Mesenchymal stem cell (in vitro differentiated cells and primary cell): ENCODE measurements around the gene MGLL.

ENCODE experiments used
- DNase-seq: peaks from one replicate; pipeline ENCODE4 v3.0.0-alpha.2; 2013
- H2AFZ ChIP-seq: one replicate; pipeline ENCODE4 v1.6.1; 2013; ENCODE audit warnings: low read depth, mild to moderate bottlenecking, control low read depth, inconsistent platforms, low read length, moderate library complexity
- H2AK5ac ChIP-seq: 2 replicates; pipeline ENCODE4 v1.6.1; 2013; ENCODE audit warnings: low read length, moderate library complexity, mild to moderate bottlenecking, inconsistent platforms; ENCODE audit not compliant: severe bottlenecking
- H2BK120ac ChIP-seq: one replicate; pipeline ENCODE4 v1.6.1; 2013; ENCODE audit warnings: low read depth, mild to moderate bottlenecking, inconsistent platforms, low read length, moderate library complexity
- H2BK12ac ChIP-seq, 2 experiments: one replicate each; pipeline ENCODE4 v1.6.1; 2013; ENCODE audit warnings: inconsistent platforms in 2 of 2, low read length in 2 of 2, mild to moderate bottlenecking in 2 of 2, moderate library complexity in 2 of 2, control low read depth in 1 of 2
- H2BK15ac ChIP-seq: one replicate; pipeline ENCODE4 v1.6.1; 2013; ENCODE audit warnings: mild to moderate bottlenecking, low read depth, inconsistent platforms; ENCODE audit not compliant: poor library complexity, severe bottlenecking
- H2BK5ac ChIP-seq: 2 replicates; pipeline ENCODE4 v1.6.1; 2013; ENCODE audit warnings: low read depth, mild to moderate bottlenecking, low read length, control low read depth, inconsistent platforms; ENCODE audit not compliant: poor library complexity, severe bottlenecking
- H3K14ac ChIP-seq, 2 experiments: one replicate each; pipeline ENCODE4 v1.6.1; 2013; ENCODE audit warnings: inconsistent platforms in 2 of 2, low read length in 2 of 2, control low read depth in 1 of 2, mild to moderate bottlenecking in 1 of 2, moderate library complexity in 1 of 2
- H3K18ac ChIP-seq, 2 experiments: one replicate each; pipeline ENCODE4 v1.6.1; 2013; ENCODE audit warnings: inconsistent platforms in 2 of 2, low read length in 2 of 2, control low read depth in 1 of 2, low read depth in 1 of 2, mild to moderate bottlenecking in 1 of 2
- H3K23ac ChIP-seq, 2 experiments: one replicate each; pipeline ENCODE4 v1.6.1; 2013; ENCODE audit warnings: inconsistent platforms in 2 of 2, low read length in 2 of 2, mild to moderate bottlenecking in 2 of 2, moderate library complexity in 2 of 2, control low read depth in 1 of 2
- H3K27ac ChIP-seq: 2 replicates; pipeline ENCODE4 v1.5.1; 2013; ENCODE audit warnings: mild to moderate bottlenecking, moderate library complexity, low read length, control low read depth, inconsistent platforms; ENCODE audit not compliant: poor library complexity, severe bottlenecking
- H3K27me3 ChIP-seq, 2 experiments: 2 replicates each; pipeline versions ENCODE4 v1.6.1 to v1.7.0; 2013; ENCODE audit warnings: low read length in 2 of 2, mild to moderate bottlenecking in 2 of 2, moderate library complexity in 2 of 2, control low read depth in 1 of 2, inconsistent platforms in 1 of 2; ENCODE audit not compliant: control insufficient read depth in 1 of 2, insufficient read depth in 1 of 2
- H3K36me3 ChIP-seq, 2 experiments: 2 replicates each; pipeline versions ENCODE4 v1.6.1 to v1.7.0; 2013; ENCODE audit warnings: low read length in 2 of 2, control low read depth in 1 of 2, inconsistent platforms in 1 of 2, low read depth in 1 of 2, mild to moderate bottlenecking in 1 of 2; ENCODE audit not compliant: insufficient read depth in 2 of 2, control insufficient read depth in 1 of 2
- H3K4ac ChIP-seq, 2 experiments: one replicate each; pipeline ENCODE4 v1.6.1; 2013; ENCODE audit warnings: inconsistent platforms in 2 of 2, low read length in 2 of 2, mild to moderate bottlenecking in 2 of 2, moderate library complexity in 2 of 2, control low read depth in 1 of 2, low read depth in 1 of 2
- H3K4me1 ChIP-seq: 2 replicates; pipeline ENCODE4 v1.6.1; 2013; ENCODE audit warnings: low read depth, low read length, control low read depth; ENCODE audit not compliant: control insufficient read depth, insufficient read depth
- H3K4me2 ChIP-seq: 2 replicates; pipeline ENCODE4 v1.6.1; 2013; ENCODE audit warnings: low read length, mild to moderate bottlenecking, inconsistent platforms; ENCODE audit not compliant: poor library complexity, severe bottlenecking
- H3K4me3 ChIP-seq, 2 experiments: 2 replicates each; pipeline versions ENCODE4 v1.5.1 to v1.7.0; 2013; ENCODE audit warnings: low read length in 2 of 2, mild to moderate bottlenecking in 2 of 2, control low read depth in 1 of 2, low read depth in 1 of 2; ENCODE audit not compliant: insufficient read depth in 1 of 2
- H3K79me1 ChIP-seq: replicated peaks from 2 replicates; pipeline ENCODE4 v1.6.1; 2013; ENCODE audit warnings: mild to moderate bottlenecking, control low read depth, low read length, inconsistent platforms; ENCODE audit not compliant: poor library complexity, severe bottlenecking
- H3K9ac ChIP-seq: 2 replicates; pipeline ENCODE4 v1.7.0; 2013; ENCODE audit warnings: mild to moderate bottlenecking, low read length, moderate library complexity
- H3K9me3 ChIP-seq: 2 replicates; pipeline ENCODE4 v1.7.0; 2013; ENCODE audit warnings: mild to moderate bottlenecking, low read length; ENCODE audit not compliant: control insufficient read depth
- H4K8ac ChIP-seq: one replicate; pipeline ENCODE4 v1.6.1; 2013; ENCODE audit warnings: inconsistent platforms, mild to moderate bottlenecking, low read length, moderate library complexity
- H4K91ac ChIP-seq: one replicate; pipeline ENCODE4 v1.6.1; 2013; ENCODE audit warnings: mild to moderate bottlenecking, low read length, inconsistent platforms
- WGBS: methylation state at CpG from one replicate; pipeline ENCODE4 v1.1.7; 2013; ENCODE audit warnings: mixed read lengths; 5-methylcytosine and 5-hydroxymethylcytosine counted together

The MGLL gene

GRCh38 chr3:127820826-127821313, 1.4 kb downstream of the MGLL start:
- Histone ChIP-seq H3K23ac (no peak overlapping the region), H3K4me3 (peak overlapping the region in 1 of 2 experiments; percentile 95), H3K9me3 (no peaks in the 10 kb centered on the region), H3K18ac (no peak overlapping the region), H4K91ac (no peak overlapping the region), H3K9ac (peak overlapping the region; percentile 92), H2BK15ac (no peak overlapping the region), H3K27ac (peak overlapping the region; percentile 98), H2BK12ac (no peak overlapping the region), H3K36me3 (peaks cover 19 to 20% of the 10 kb centered on the region in 2 experiments), H3K79me1 (peaks cover 15% of the 10 kb centered on the region), H3K4me1 (peaks cover 29% of the 10 kb centered on the region), H3K14ac (no peak overlapping the region), H3K27me3 (no peaks in the 10 kb centered on the region), H3K4me2 (peak overlapping the region; percentile 63), H2BK5ac (peak overlapping the region; percentile 81), H3K4ac (no peak overlapping the region), H2AFZ (no peak overlapping the region), H4K8ac (no peak overlapping the region), H2AK5ac (peak overlapping the region; percentile 67), H2BK120ac (no peak overlapping the region)
- DNase-seq: peak; percentile 64
- 40% methylated on average over 1 of the region's 1 CpG for WGBS

- Histone ChIP-seq H2BK120ac (no peak overlapping the region), H4K8ac (no peak overlapping the region), H3K79me1 (peaks cover 17% of the 10 kb centered on the region), H3K36me3 (peaks cover 25 to 26% of the 10 kb centered on the region in 2 experiments), H2AK5ac (no peak overlapping the region), H2BK5ac (peak overlapping the region; percentile 81), H3K27me3 (no peaks in the 10 kb centered on the region), H2BK12ac (peak overlapping the region in 1 of 2 experiments; percentile 55), H3K4ac (no peak overlapping the region), H3K4me2 (peak overlapping the region; percentile 63), H3K14ac (no peak overlapping the region), H2AFZ (no peak overlapping the region), H3K9ac (peak overlapping the region; percentile 92), H3K4me1 (peaks cover 29% of the 10 kb centered on the region), H4K91ac (no peak overlapping the region), H3K18ac (no peak overlapping the region), H3K9me3 (no peaks in the 10 kb centered on the region), H3K23ac (no peak overlapping the region), H2BK15ac (no peak overlapping the region), H3K27ac (peak overlapping the region; percentile 98), H3K4me3 (peak overlapping the region in 1 of 2 experiments; percentile 95)
- DNase-seq: peak; percentile 63
- WGBS: 45% methylated on average over 9 of the region's 9 CpGs
These were observed 2.0 kb downstream of the MGLL start for GRCh38 chr3:127820221-127820825.

- Histone ChIP-seq H3K18ac (no peak overlapping the region), H3K14ac (no peak overlapping the region), H3K23ac (peak overlapping the region in 1 of 2 experiments; percentile 76), H3K27me3 (no peaks in the 10 kb centered on the region), H4K8ac (no peak overlapping the region), H2BK12ac (no peak overlapping the region), H3K27ac (peak overlapping the region; percentile 98), H3K79me1 (peaks cover 19% of the 10 kb centered on the region), H3K9ac (peak overlapping the region; percentile 92), H2AK5ac (peak overlapping the region; percentile 75), H2BK5ac (peak overlapping the region; percentile 48), H2AFZ (no peak overlapping the region), H2BK120ac (no peak overlapping the region), H3K9me3 (no peaks in the 10 kb centered on the region), H3K36me3 (peaks cover 30 to 31% of the 10 kb centered on the region in 2 experiments), H3K4me1 (peaks cover 29% of the 10 kb centered on the region), H3K4me3 (peak overlapping the region in 1 of 2 experiments; percentile 95), H2BK15ac (no peak overlapping the region), H4K91ac (no peak overlapping the region), H3K4me2 (peak overlapping the region; percentile 62), H3K4ac (no peak overlapping the region)
- no peak for DNase-seq
- 100% methylated on average over 2 of the region's 2 CpGs for WGBS
These were observed 2.7 kb downstream of the MGLL start for GRCh38 chr3:127819656-127820055.

GRCh38 chr3:127819086-127819485, 3.2 kb downstream of the MGLL start:
- Histone ChIP-seq H3K27ac (peak overlapping the region; percentile 98), H3K14ac (no peak overlapping the region), H2BK120ac (no peak overlapping the region), H2BK12ac (no peak overlapping the region), H2BK15ac (no peak overlapping the region), H3K27me3 (no peaks in the 10 kb centered on the region), H4K91ac (no peak overlapping the region), H3K4me3 (peak overlapping the region in 1 of 2 experiments; percentile 95), H2BK5ac (no peak overlapping the region), H3K4me1 (peaks cover 29% of the 10 kb centered on the region), H2AFZ (no peak overlapping the region), H3K9ac (peak overlapping the region; percentile 92), H3K4ac (no peak overlapping the region), H2AK5ac (peak overlapping the region; percentile 67), H3K23ac (no peak overlapping the region), H4K8ac (no peak overlapping the region), H3K9me3 (no peaks in the 10 kb centered on the region), H3K18ac (no peak overlapping the region), H3K4me2 (peak overlapping the region; percentile 55), H3K36me3 (peaks cover 32 to 36% of the 10 kb centered on the region in 2 experiments), H3K79me1 (peaks cover 20% of the 10 kb centered on the region)
- 86% methylated on average over 8 of the region's 9 CpGs for WGBS
- no peak for DNase-seq
